Activated CD8-positive, alpha-beta memory T cell treated with anti-CD3 and anti-CD28 coated beads for 1 hour (primary cell): Measurements from ENCODE around the gene KLRG1.

ENCODE experiments used
- DNase-seq, 2 donors: peaks; one replicate each; pipeline ENCODE4 v3.0.0-alpha.2; 2020; ENCODE audit warnings: low read depth in 1 of 2; ENCODE audit errors: extremely low read depth in 1 of 2

KLRG1 gene

GRCh38 chr12:8989413-8989812, at the start of gene KLRG1:
Gene KLRG1, plus strand, starts transcription at chr12:8989546. Its CDS starts 90 bp downstream, at chr12:8989636.
- DNase-seq, result no peak

- no peak for DNase-seq
Observed at GRCh38 chr12:8941691-8942478, 47.5 kb upstream of the KLRG1 start.

- no peak for DNase-seq
Observed at GRCh38 chr12:8943565-8944186, 45.7 kb upstream of the KLRG1 start.

DNA sequence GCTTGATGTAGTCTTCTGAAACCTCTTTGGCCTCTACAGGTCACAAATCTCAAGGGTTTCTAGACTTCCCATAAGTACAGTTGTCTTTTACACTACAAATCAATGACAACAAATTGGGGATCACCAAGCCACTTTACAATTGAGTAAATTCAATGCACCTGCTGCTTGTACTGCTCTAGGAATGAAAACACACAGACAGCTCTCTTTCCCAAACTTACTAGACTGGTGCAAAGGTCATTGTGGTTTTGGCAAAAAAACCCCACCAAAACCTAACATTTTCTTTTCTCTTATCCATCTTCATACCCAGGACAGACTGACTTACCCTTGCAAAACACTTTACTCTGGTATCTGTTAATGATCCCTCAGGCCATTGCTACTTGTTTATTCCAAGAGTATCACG, 42.6 kb upstream of the KLRG1 start:
- DNase-seq, result no peak

DNA sequence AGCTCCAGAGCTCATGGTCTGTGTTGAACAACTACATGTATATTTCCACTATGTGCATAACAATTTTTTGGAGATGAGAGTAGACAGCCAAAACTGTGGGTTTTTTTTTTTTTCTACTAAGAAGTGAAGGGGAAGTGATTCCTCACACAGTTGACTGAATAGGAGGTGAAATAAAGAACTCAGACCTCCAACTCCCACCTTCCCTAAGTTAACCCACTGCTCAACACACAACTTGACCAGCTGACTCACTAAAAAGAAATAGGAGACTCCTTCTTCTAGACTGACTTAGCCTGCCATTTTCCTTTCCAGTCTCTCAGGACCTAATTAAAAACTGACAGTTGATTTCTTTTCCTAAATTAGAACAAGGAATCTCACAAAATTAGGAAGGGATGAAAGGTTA, 41.6 kb upstream of the KLRG1 start:
- DNase-seq, result no peak

GRCh38 chr12:8948701-8949341, 40.5 kb upstream of the KLRG1 start:
- no peak for DNase-seq

DNA sequence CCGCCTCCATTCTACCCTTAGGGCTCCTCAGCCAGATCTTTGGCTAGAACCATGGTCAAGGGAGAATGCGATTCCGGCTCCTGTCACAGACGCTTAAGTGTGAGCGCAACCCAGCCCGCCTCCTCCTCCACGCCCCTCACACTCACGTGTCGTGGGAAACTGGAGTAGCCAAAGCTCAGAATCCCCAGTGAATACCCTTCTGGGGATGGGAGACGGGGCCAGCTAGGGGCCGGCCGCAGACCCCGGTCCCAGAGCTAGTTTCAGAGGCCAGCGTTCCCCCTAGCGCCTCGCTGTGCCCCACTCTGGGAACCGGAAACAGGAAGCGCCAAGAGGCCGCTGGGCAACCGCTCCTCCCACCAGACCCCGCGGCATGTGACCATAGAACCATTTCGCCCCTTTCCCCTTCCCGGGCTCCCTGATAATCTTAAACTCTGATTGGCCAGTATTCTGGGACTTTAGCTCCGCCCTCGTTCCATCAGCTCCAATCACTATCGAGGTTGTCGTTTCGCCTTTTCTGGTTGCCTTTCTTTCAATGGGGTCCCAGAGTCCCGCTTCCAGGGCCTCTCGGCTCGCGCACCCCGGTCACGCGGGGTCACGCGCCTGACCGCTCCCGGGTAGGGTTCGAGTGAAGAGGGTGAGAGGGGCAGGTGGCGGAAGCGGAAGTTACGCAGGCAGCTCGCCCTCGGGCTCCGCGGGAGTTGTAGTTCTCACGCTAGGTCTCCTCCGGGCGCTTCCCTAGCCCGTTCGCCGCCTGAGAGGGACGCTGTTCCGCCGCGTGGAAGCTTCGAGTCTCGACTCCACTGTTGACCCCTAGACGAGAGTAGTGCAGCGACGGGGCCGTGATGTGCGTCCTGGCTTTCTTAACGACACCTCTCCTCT, 39.8 kb upstream of the KLRG1 start, which contains the start of gene M6PR:
Gene M6PR (minus strand): TSS at position 304 of the 879 bp plus-strand sequence. CDS start 3,241 bp downstream, outside the sequence.
- peak; percentile 76 to 78 for DNase-seq

GRCh38 chr12:8950221-8950527, 39.2 kb upstream of the KLRG1 start:
- DNase-seq, result no peak

DNA sequence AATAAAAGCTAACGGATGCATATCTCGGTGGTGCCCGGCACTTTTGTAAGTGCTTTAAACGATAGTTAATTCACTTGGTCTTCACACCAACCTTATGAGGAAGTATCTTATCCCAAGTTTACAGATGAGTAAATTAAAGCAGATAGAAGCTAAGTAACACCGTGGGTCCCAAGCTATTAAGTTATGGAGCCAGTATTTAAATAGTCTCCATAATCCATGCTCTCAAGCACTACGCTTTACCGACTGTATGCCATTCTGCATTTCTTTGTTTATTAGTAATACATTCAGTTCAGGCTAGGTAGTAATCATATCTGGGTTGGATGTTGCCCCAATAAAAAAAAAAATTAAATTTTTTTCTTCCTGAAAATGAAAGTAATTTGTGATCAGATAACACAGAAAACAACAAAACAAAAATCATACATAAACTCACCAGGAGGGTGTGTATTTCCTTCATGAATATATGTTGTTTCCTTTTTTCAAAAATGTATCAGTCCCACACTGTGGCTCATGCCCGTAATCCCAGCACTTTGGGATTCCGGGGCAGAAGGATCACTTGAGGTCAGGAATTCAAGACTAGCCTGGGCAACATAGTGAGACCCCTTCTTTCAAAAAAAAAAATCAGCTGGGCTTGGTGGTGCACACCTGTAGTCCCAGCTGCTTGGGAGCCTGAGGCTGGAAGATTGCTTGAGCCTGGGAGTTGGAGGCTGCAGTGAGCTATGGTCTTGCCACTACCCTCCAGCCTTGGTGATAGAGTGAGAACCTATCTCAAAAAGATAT, 38.5 kb upstream of the KLRG1 start:
- no peak for DNase-seq

- DNase-seq, result no peak
Observed at GRCh38 chr12:8951744-8952143, 37.6 kb upstream of the KLRG1 start.

GRCh38 chr12:8953773-8954402, 35.5 kb upstream of the KLRG1 start:
- DNase-seq, result no peak

GRCh38 chr12:8956073-8956472, 33.3 kb upstream of the KLRG1 start:
- DNase-seq, result no peak

DNA sequence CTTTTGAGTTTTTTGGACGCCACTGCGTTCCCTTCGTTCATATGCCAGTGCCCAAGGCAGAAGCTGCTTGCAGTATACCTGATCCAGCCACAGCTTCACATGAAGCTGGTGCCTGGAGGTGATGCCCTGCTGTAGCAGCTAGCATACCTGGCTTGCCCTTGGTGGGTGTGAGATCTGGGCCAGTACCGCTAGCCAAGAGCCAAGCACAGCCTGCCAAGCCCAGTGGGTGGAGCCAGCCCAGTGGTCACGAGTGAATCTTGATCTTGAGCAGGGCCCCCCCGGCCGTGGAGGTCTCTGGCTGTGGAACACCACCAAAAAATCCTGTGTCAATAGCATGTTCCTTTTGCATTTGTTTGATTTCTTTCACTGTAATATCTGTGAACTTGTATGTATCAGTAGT, 32.6 kb upstream of the KLRG1 start:
- DNase-seq, result no peak

GRCh38 chr12:8957561-8957960, 31.8 kb upstream of the KLRG1 start:
- no peak for DNase-seq

DNA sequence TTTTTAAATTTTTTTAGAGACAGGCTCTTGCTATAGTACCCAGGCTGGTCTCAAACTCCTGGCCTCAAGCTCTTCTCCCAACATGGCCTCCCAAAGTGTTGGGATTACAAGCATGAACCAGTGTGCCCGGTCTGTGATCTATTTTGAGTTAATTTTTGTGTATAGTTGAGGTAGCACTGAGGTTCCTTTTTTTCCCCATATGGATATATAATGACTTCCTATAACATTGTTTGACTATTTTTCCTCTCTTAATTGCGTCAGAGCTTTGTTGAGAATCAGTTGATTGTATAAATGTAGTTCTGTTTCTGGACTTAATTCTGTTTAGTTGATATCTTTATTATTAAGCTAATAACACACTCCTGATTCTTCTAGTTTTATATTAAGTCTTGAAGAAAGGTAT, 31.3 kb upstream of the KLRG1 start:
- no peak for DNase-seq

DNA sequence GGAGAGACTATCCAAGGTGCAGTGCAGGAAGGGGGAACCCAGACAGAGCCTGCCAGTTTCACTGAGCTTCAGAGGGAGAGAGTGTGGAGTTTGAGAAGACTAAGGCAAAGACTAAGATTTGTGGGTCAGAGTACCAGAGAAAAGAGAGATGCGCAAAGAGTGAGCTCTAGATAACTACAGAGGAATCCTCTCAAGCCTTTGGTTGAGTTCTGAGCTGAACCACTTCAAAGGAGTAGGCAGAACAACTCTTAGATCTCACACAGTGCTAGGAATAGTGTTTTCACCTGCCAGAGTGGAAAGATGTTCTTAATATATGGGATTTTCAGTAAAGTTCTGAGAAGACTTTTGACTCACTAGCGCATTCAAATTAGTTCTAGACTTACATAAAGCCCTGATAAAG, 29.2 kb upstream of the KLRG1 start:
- DNase-seq, result no peak

DNA sequence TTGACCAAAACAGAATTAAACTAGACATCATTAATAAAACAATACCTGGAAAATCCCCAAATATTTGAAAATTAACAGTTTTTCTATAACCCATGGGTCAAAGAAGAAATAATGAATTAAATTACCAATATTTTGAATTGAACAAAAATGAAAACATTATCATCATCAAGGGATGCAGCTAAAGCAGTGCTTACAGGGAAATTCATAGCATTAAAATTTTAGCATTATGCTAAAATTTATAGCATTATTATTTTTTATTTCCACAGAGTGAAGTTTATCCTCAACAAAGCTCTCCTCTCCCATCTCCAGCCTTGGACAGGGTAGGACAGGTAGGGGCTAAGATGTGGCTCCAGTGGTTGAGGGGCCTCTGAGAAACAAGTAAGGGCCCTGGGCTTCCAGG, 20.6 kb upstream of the KLRG1 start:
- no peak for DNase-seq

DNA sequence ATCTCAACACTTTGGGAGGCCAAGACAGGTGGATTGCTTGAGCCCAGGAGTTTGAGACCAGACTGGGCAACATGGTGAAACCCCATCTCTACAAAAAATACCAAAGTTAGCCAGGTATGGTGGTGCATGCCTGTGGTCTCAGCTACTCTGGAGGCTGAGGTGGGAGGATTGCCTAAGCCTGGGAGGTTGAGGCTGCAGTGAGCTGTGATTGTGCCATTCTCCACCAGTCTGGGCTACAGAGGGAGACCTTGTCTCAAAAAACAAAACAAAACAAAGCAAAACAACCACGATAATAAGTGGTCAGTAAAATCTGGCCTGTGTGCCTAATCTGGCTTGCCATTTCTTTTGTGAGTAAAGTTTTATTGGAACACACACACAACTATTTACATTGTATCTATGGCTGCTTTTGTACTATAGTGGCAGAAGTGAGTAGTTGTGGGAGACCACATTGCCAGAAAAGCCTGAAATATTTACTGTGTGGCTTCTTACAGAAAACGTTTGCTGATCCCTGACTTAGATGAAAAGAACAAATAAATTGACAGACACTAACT, 19.4 kb upstream of the KLRG1 start:
- DNase-seq, result no peak

- no peak for DNase-seq
Observed at GRCh38 chr12:8970432-8970831, 18.9 kb upstream of the KLRG1 start.

DNA sequence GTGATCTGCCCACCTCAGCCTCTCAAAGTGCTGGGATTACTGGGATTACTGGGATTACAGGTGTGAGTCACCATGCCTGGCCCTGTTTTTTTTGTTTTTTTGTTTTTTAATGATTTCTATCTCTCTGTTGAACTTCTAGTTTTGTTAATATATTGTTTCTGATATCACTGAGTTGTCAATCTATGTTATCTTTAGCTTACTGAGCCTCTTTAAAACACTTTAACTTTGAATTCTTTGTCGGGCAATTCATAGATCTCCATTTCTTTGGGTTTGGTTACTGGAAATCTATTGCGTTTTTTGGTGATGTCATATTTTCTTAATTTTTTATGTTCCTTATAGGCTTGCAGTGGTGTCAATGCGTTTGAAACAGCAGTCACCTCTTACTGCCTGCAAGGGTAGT, 9.2 kb upstream of the KLRG1 start:
- no peak for DNase-seq
